HG02884 (cell line): ENCODE data around the gene KIAA0408.
A peak's percentile ranks its signal among the peaks of the same experiment; 100 is the strongest.

Experiments used
- ATAC-seq: cut with Tn5 transposase; IDR thresholded peaks from one replicate; pipeline ENCODE4 v1.9.1; 2021; ENCODE audit warnings: mild to moderate bottlenecking, moderate library complexity; ENCODE audit not compliant: unreplicated experiment

Gene KIAA0408

DNA sequence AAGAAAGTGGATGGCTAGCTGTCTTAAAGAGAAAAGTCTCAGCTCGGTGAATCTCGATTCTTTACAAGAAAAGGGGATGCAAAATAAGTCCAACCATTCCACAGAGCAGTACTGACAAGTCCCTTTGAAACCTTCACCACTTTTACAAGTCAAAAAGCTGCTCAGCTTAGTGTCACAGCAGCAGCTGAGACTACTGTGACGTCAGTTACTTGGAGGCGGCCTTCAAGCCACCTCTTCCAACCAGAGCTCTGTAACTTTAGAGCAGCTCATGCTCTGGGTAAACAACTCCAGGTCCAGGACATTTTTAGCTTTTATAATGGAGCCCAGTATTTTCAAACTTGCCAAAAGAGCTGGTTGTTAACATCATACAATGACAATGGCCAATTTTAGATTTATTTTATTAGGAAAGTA is at the start of gene KIAA0408:
Gene KIAA0408, minus strand, starts transcription at position 159 of the 411 bp plus-strand sequence. CDS start 5,408 bp downstream, outside the sequence.
- ATAC-seq, result no peak

DNA sequence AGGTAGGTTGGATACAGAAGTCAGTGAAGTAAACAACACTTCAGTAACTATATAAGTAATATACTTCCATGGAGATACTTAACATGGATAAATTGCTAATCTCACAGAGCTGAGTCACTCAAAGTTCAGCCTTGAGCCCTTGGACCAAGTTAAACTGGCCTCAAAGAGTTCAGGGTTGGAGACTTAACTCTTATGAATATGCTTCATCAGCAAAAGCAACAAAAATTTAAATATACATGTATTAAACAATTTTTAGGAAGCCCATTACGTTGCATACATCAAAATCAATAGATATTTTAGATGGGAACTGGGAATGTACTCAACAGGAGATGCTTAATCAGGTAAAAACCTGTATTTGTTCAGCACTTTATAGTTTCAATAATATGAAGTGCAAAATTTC is 47.7 kb upstream of the KIAA0408 start:
- no peak for ATAC-seq

DNA sequence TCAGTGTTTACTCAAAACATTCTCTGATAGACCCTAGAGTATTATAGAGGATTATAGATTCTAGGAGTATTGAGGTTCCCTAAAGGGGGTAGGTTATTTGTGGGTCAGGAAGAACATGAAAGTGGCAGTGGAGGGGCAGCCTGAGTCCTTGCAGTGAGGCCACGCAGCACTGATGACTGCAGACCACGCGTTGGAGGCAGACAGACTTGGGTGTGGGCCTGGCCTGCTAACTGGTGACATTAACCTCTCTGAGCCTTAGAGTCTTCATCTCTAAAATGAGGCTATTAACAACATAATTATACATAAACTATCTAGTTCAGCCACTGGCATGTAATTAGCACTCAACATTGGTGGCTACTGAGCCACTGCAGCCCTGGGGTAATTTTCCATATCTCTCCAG is 43.8 kb upstream of the KIAA0408 start:
- ATAC-seq, result no peak

DNA sequence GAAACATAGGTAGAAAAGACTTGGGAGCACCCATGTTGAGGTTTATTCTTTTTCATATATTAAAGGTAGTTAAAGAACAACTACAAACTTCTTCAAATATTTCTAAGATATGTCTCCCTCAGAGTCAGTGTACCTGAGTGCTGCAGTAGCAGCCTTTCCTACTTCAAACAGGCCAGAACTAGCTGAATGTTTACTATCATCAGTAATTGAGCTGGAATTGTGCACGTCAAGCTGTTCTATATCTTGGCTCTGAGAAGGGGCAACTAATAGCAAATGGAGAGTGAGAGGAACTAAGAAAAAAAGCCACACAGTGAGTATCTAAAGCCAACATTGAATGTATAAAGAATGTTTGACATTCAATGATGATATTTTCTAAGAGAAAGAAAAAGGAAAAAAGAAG is 38.2 kb upstream of the KIAA0408 start:
- ATAC-seq, result no peak

DNA sequence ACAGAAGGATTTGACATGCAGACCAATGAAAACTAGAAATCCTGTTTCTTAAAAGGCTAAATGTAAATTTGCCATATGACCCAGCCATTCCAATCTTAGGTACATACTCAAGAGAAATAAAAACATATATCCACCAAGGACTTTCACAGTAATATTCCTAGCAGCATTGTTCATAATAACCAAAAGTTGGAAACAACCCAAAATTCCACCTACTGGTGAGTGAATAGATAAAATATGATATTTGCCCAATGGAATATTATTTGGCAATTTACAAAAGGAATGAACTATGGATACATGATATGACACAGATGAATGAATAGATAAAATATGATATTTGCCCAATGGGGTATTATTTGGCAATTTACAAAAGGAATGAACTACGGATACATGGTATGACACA is 37.3 kb upstream of the KIAA0408 start:
- no peak for ATAC-seq

DNA sequence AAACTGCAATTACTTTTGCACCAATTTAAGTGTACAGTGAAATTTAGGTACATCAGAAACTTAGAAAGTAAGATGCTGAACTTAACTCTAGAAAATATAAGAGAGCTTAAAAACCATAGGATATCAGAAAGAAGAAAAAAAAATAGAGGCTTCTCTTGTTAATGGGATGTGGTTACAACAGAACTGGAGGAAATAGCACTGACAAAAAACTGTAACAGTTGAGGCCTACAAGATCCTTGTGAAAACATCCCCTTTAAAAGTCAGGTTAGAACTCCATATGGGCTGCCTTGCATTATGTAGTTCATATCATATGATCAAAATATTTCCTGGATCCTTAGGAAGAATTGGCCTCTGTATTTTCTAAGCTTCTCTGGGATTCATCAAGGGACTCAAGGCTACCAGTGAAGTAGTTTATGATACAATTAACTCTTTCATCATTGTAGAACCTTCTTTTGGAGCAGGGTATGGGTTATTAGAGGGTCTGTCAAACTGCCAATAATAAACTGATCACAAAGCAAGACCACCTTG is 35.1 kb upstream of the KIAA0408 start:
- no peak for ATAC-seq

DNA sequence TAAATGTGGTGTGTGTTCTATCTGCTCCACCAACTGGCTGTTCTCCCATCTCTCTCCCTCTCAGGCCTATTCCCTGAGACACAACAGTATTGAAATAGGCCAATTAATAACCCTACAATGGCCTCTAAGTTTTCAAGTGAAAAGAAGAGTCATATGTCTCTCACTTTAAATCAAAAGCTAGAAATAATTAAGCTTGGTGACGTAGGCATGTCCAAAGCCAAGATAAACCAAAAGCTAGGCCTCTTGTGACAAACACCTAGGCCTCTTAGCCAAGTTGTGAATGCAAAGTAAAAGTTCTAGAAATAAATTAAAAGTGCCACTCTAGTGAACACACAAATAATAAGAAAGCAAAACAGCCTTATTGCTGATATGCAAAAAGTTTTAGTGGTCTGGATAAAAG is 30.1 kb upstream of the KIAA0408 start:
- no peak for ATAC-seq

DNA sequence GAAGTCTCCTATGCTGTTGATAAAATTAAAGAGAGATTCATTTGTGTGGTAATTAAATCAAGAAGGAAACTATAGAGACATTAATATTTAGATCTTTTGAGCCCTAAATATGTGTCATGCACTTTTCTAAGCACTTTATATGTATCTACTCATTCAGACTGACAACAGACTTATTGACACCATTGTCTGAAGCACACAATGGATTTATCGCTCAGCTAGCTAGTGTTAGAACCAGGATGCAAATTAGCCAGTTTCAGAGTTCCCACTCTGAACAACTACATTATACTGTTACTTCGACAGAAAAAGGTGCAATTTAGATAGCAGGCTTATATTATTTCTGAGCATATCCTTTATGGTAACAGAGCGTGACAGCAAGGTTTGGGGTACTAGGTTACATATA is 27.7 kb upstream of the KIAA0408 start:
- no peak for ATAC-seq

DNA sequence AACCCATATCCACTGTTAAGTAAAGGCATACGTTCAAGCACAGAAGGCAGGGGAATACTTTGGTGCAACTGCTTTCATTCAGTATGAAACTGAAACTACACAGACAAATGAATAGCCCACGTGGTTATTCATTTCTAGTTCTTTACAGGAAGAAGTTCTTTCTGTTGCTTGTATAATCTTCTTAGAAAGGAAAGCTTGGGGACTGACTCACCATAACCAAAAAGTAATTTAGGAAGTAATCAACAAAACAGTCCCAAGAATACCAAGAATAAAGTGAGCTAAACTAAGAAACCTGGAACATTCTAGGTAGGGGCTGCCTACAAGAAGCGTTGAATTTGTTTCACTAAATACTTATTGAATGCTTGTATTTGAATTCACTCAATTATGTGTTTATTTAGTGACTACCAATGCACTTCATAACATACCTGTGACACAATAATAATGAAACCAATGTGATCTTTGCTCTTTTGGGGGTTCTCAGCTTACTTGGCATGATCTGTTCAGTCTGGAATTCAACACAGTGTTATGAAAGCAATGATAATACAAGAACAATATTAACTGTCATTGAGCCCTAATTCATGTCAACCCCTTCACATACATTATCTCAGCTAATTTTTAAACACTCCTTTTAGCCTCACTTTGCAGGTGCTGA is 25.1 kb upstream of the KIAA0408 start:
- peak; percentile 99 for ATAC-seq

DNA sequence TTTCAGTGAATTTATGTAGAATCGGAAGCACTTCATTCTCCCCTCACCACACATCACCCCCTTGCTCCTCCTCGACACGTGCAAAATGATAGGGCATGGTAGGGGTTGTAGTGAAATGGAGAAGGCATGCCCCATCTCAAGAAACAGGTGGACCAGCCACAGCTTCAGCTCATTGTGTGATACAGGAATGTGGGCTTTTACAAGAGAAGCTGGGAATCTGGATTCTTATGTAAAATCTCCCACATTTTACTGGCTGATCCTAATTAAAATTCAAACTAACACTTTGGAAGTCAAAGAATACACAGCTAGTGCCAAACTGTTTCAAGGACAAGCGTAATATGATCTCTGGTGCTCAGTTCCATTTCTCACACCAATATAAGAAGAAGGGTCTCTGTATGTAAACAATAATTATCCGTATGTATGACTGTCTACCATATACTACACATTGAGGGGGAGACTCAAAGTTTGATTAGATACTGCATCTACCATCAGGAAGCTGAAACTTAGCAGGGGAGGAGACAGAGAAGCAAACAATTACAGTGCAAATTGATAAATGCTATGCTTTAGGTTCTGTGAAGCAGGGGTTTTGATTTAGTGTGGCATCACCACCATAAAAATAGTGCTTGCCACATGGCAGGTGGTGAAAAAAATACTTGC is 24.3 kb upstream of the KIAA0408 start:
- ATAC-seq, result no peak

DNA sequence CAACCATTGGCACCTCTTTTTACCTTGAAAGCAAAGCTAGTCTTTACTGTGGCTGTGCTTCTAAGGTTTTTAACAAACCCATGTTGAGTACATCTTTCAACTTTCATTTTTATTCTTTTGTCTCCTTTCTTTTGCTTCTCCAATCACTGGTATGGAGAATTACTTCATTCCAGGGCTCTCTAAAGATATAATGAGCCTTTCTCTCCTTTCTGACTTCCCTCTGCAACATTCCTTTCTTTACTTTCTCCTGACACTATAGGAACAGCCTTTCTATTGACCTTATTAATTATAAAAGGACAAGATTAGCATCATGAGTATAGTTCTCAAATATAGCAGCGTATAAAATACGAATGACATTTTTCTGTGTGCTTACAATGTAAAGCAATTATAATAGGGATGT is 23.1 kb upstream of the KIAA0408 start:
- no peak for ATAC-seq

DNA sequence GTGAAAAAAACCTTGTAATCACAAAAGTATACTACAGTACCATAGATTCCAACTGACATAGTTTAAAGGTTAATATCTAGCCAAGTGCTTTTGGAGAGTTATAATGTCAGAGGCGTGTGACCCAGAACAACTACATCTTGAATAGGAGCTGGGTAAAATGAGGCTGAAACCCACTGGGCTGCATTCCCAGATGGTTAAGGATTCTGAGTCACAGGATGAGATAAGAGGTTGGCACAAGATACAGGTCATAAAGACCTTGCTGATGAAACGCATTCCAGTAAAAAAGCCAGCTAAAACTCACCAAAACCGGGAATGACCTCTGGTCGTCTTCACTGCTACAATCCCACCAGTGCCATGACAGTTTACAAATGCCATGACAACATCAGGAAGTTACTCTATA is 22.4 kb upstream of the KIAA0408 start:
- no peak for ATAC-seq

DNA sequence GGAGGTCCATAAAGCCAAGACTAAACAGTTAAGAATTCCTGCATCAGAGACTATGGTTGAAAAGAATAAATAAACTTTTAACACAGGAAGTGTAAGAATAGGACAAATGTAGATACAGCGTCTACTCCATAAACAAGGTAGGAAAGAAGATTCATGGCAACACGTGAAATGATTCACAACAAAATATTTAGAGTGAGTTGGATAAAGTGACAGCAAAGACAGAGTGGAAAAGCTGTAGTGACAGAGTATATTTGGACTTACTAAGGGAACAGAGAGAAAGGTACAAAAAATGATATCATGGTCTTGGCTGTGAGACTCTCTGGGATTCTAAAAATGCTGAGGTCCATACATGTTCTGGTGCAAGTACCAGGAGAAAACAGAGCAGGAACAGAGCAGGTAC is 21.9 kb upstream of the KIAA0408 start:
- no peak for ATAC-seq

DNA sequence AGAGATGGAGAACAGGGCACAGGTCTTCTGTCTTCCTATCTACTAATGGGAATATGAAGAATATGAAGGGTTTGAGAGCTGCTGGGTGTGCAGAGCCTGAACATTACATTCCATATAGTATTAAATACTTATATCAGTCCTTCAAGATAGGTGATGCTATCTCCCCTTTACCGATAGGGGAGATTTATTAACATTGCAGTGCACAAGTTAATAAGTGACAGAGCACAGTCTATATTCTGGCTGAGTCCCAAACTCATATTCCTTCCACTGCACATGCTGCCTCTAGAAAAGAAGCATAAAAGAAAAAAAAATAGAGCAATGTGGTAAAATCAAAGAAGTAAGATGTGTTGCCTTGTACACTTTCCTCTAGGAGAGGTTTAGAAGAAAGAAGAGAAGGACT is 18.5 kb upstream of the KIAA0408 start:
- no peak for ATAC-seq

DNA sequence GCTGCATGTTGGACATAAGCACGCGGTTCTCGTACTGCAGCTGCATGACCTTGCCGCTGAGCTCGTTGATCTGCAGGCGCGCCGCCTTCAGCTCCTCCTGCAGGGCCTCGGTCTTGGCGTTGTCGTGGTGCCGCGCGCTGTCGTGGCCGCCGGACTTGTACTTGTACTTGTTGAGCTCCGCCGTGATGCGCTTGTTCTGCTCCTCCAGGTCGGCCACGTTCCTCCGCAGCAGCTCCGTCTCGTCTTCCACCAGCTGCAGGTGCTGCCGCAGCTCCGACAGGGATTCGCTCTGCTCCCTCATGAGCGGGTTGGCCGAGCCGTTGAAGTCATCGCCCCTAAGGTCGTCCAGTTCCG is 16.6 kb upstream of the KIAA0408 start:
- no peak for ATAC-seq

DNA sequence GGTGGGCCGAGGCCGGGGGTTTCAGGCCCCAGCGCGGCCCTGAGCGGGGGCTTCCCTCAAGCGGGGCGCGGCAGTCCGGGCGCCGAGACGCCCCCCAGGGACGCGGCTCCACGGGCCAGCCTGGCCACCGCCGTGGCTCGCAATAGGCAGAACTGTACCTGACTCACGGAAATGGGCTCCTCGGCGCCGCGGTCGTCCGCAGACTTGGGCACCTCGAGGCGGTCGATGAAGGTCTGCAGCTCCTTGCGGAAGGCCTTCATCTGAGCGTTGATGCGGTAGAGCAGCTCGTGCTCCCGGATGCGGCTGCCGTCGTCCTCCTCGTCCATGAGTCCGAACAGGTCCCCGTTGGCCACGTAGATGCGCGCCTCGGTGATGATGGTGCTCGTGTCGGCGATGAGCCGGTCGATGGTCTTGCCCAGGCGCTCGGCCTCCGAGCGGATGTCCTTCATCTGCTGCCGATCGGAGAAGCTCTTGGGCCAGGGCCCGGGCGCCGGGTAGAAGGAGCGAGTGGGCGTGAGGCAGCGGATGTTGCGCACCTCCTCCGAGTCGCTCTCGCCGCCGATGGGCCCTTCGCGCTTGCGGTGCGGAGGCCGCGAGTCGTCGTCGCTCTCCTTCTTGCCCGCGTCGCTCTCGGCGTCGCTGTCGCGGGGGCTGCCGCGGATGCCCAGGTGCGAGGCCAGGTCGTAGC is 16.1 kb upstream of the KIAA0408 start:
- no peak for ATAC-seq

DNA sequence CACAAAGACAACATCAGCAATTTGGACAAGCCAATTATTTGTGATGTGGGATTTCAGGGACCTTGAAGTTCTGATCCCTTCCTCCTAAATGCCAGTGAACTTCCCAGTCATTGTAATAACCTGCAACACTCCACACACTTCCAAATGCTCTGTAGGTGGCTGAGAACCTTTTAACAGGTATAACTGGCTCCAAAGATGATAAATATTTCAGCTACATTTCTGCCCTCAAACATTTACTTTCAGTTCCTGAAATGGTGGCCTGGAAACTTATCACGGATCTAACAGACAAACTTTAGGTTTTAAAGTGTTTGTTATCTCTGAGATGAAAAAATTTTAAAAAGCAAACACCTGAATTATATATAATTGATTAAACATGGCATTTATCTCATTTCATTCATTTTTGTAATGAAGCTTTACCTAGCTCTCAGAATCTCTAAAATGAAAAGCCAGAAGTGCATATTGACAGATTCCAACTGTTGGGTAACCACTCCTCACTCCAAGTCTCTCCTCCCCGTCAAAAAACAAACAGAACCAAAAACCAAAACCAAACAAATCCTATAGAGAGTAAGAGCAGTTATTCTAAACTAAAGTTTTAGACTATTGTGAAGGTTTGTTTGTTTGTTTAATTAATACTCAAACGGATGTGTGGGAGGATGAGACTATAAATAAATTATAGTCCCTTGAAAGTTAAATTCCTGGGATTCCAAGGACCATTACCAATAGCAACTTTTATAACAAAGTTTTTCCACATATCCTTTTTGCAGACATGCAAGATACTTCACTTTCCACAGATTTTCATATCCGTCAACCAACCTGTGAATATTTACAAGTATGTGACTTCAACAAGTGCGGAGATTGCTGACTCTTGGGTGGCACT is 12.4 kb upstream of the KIAA0408 start:
- ATAC-seq, result peak; percentile 64

DNA sequence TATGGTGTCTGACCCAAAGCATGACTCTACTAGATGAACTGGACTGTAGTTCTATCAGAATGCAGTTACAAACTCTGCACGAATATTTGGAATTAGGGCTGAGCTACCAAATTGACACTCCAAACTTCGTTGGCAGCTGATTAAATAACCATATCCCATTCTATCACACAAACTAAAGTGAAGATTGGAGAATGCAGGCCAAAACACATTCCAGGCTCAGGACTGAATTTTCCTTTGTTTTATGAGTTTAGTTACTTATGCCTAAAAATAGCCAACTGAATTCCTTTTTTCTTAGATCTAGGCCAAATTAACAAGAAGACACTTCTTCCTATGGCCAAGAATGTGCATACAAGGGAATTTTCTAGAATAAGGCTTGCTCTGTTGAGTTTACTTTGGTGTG is 9.7 kb upstream of the KIAA0408 start:
- ATAC-seq, result no peak

DNA sequence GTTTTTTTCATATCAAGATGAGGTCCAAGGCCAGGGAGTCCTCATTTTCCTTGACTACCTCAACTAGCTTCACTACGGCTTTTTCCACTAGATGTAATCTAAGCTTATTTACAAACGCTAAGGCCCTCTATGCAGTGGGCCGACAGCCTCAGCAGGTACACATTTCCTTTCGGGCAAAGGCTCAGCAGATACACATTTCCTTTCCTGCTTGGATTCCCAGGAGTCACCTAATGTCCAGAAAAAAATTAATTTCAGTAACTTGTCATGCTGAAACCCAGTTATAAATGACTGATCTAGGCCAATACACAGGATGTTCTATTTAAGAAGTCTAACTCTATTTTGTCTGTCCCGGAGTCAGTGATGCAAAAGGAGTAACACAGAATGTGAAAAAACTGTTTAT is 7.2 kb upstream of the KIAA0408 start:
- ATAC-seq, result no peak

DNA sequence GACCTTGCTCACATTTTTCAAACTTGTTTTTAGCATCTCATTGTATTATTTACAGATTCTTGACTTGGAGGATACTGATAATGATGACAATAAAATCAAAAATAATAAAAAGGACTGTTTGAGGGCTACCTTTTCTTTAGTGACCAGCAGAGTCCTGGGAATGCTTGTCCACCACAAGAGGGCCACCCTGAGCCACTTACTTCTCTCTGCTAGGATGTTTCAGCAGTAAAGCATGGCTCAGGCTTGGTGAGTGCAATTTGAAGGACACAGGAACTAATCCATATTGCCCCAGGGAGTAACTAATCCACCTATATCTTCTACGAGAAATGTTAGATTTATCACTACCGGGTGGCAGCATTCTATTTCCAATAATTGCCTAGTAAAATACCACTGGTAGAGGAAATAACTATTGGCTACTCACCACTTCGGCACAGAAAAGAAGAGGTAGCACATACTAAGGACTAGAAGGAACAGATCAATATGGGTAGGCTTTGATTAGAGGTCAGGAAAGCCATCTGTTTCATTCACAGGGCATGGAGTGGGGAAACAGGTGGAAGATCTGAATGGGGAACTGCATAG is 5.8 kb upstream of the KIAA0408 start:
- peak; percentile 96 for ATAC-seq
